Astrocyte of the cerebellum (primary cell): ENCODE results near the gene DEGS2.

Source experiments
- DNase-seq: peaks from one replicate; pipeline ENCODE4 v3.0.0-alpha.2; 2011; ENCODE audit warnings: low read depth
- H3K4me3 ChIP-seq: 2 replicates; pipeline ENCODE4 v1.5.1; 2011; ENCODE audit warnings: mild to moderate bottlenecking, low read depth, low read length, moderate library complexity
- in situ Hi-C: cut with HindIII; loops from 2 replicates; pipeline ENCODE4 v1.10.0; 2017; ENCODE audit warnings: low sequenced_read_pairs
- TF ChIP-seq, protein P1 (sequence below): IDR thresholded peaks from 2 replicates; pipeline ENCODE4 v1.5.1; 2012; ENCODE audit warnings: low read length, low read depth, moderate library complexity, mild to moderate bottlenecking; ENCODE audit errors: missing control alignments

The DEGS2 gene

GRCh38 chr14:100108042-100108825 lies 51.2 kb downstream of the DEGS2 start:
- TF ChIP-seq, protein P1, sequence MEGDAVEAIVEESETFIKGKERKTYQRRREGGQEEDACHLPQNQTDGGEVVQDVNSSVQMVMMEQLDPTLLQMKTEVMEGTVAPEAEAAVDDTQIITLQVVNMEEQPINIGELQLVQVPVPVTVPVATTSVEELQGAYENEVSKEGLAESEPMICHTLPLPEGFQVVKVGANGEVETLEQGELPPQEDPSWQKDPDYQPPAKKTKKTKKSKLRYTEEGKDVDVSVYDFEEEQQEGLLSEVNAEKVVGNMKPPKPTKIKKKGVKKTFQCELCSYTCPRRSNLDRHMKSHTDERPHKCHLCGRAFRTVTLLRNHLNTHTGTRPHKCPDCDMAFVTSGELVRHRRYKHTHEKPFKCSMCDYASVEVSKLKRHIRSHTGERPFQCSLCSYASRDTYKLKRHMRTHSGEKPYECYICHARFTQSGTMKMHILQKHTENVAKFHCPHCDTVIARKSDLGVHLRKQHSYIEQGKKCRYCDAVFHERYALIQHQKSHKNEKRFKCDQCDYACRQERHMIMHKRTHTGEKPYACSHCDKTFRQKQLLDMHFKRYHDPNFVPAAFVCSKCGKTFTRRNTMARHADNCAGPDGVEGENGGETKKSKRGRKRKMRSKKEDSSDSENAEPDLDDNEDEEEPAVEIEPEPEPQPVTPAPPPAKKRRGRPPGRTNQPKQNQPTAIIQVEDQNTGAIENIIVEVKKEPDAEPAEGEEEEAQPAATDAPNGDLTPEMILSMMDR, result peak; percentile 92
- in situ Hi-C loops, result no loop called here

GRCh38 chr14:100107236-100107635 lies 52.2 kb downstream of the DEGS2 start:
- H3K4me3 ChIP-seq, result no peak overlapping the region
- TF ChIP-seq, protein P1, result no peak
- in situ Hi-C loops, result no loop called here
- no peak for DNase-seq

More at GRCh38 chr14:100108042-100108825, 51.2 kb downstream of the DEGS2 start:
- DNase-seq, result peak; percentile 34
- H3K4me3 ChIP-seq, result no peak overlapping the region

GRCh38 chr14:100106250-100107112 lies 53.0 kb downstream of the DEGS2 start:
- TF ChIP-seq, protein P1, result no peak
- H3K4me3 ChIP-seq, result no peak overlapping the region
- in situ Hi-C loops, result no loop called here
- DNase-seq, result no peak

DNA sequence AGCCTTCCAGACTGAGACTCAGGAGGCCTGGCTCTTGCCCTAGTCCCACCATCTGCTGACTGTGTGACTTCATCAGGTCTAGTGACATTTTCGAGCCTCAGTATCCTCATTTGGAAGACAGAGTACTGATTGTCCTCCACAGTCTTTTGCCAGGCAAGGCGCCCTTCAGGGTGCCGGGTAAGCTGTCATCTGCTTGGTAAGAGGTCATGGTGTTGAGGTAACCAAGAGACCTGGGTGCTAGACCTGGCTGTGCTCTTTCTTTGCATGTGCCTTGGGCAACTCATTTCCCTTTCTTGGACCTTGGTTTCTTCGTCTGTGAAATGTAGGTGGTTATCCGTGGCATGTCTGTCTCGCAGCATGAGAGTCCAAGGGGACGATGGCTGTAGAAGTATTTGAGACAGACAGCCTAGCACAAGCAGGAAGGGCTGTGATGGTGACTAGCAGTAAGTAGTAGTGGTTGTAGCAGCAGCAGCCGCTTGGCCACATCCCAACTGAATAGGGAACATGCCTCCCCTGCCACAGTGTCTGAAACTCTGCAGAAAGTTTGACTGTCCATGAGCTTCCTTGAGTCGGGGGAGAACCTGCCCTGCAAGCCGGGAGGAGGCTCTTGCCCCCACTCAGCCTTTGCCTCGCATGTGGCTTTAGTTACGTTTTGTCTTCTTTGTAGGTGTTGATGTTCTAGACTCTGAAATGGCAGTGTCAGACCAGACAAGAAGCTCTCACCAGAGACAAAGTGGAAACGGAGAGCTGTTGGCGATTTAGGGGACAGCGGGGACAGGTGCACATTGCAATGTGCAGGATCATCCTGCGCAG lies 53.9 kb downstream of the DEGS2 start:
- DNase-seq, result no peak
- H3K4me3 ChIP-seq, result no peak overlapping the region
- TF ChIP-seq, protein P1, result no peak
- in situ Hi-C loops, result no loop called here

DNA sequence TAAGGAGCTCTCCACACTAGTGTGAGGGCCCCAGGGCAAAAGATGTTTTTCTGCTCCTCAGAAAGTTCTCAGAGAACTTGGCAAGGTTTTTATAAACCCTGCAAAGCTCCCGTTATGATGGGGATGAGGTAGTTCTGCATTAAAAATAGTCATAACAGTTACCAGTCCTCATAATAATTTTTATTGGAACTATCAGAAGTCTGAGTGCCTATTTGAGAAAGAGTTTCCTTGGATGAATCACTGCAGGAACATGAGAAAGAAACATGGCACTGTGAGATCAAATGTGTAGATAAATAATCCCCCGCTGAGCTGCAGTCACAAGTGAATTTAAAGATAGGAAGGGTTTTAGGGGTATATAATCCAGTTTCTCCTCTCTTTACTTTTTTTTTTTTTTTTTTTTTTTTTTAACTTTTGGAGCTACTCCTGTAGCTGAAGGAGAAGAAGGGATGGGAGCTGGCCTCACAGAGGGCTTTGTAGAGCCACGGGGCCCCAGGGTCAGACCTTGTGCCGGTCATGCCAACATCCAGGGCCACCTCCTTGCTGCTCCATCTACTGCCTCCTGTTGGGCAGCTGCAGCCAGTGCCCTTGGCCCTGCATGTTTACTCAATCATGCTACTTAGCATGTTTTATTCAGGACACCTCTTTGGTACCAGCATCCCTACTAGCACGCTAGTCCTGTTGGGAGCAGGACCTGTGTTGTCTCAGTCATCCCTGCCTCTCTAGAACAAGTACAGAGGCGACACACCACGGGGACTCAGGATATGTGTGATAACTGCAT lies 54.7 kb downstream of the DEGS2 start:
- TF ChIP-seq, protein P1, result no peak
- in situ Hi-C loops, result loop anchor here (5.0 kb wide), 1 partner anchor 47 kb away; no protein-coding TSS in a partner anchor
- peak; percentile 13 for DNase-seq
- H3K4me3 ChIP-seq, result no peak overlapping the region

GRCh38 chr14:100104006-100104352 lies 55.5 kb downstream of the DEGS2 start:
- no peak overlapping the region for H3K4me3 ChIP-seq
- DNase-seq, result no peak
- in situ Hi-C loops, result loop anchor here (5.0 kb wide), 1 partner anchor 47 kb away; no protein-coding TSS in a partner anchor
- TF ChIP-seq, protein P1, result no peak
